GM19463 (cell line): ENCODE results near the gene GNAI1.

Experiments used
- ATAC-seq: cut with Tn5 transposase; IDR thresholded peaks from one replicate; pipeline ENCODE4 v1.9.1; 2021; ENCODE audit warnings: mild to moderate bottlenecking, moderate library complexity; ENCODE audit not compliant: unreplicated experiment

GNAI1 gene

DNA sequence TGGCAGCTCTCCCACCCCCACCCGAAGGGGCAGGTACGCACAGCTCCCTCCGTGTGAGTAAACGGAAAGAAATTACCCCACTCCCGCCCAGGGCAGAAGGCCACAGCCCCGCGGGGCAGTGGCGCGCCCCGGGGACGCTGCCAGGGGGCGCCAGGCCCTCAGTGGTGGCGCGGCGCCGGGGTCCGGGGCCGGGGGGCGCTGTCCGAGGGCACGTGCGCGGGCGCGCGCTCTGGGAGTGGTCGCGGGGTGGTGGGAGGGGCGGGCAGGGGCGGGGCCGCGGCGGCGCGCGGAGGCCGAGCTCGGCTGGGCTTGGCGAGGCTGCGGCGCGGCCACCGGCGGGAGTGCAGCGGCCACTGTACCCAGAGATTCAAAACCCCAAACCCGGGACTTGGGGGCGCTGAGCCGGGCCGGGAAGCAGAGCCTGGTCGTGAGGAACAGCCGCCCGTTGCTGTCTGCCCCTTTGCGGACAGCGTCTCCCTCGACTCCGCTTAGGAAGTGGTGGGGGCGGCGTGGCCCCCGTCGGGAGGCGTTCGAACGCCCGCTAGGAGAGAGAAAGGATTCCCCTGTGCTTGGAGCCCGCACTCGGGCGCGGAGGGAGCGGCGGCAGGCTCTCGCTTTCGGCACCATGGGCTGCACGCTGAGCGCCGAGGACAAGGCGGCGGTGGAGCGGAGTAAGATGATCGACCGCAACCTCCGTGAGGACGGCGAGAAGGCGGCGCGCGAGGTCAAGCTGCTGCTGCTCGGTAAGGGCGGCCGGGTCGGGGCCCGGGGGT, at the start of gene GNAI1:
Gene GNAI1, plus strand, starts transcription at position 296 of the 773 bp plus-strand sequence. Its CDS starts 330 bp downstream, at position 626.
- peak; percentile 38 for ATAC-seq

DNA sequence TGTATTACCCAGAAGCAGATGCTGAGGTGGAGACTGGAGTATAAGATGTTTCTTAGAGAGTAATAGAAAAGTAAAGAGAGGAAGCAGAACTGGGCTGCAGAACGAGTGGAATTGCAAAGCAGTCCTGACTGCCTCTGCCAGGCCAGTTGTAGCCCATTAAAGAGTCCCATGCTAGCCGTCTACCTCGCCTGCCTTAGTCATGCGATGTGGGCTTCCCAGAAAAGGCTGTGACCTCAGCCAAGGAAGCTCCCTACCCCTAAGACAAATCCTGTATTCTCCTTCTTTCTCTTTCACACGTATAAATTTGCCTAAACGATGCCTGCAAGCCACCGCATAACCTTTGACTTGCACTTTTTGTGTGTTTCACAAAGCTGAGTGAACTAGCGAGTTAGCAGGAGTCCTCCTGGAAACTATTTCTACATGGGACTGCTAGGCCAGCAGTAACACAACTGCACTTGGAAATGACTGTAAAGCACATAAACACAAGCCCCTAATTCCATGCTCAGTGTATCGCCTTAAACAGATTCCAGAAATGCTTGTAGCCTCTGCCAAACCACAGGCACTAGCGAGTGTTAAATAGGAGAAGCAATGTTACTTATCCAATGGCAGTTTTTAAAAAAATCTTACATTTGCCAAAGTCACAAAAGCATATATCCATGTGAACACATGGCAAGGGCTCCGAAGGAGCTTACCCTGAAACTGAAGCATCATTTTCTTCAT, 47.4 kb upstream of the GNAI1 start:
- no peak for ATAC-seq

DNA sequence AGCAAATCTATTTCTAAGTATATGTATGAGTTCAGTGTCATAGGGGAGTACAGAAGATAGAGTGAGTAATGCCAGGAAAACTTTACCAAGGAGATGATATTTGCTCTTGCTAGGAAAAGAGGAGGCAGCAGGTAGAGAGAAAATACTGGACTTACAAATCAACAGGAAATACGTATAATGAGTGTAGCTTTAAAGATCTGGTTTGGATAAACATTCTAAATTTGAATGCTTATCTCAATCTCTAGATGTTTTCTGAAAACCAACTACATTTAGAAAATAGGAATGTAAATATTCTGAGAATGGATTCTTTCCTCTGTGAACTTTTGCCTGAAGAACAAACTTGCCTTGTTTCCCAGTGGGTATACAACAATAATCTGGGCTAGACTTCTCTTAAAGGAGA, 46.9 kb upstream of the GNAI1 start:
- ATAC-seq = no peak

DNA sequence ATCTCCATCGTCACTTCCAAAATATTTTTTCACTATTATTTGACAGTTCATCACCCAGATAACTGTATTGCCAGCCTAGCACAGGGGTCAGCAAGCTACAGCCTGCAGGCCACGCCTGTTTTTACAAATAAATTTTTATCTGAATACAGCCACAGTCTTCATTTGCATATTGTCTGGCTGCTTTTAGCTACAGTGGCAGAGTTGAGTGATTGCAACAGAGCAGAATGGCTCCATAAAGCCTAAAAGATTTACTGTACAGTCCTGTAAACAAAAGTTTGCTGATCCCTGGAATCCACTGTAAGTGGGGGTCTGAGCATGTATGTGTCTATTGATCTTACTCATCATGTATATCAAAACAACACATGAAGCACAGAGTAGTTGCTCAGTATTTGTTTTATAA, 45.9 kb upstream of the GNAI1 start:
- no peak for ATAC-seq

DNA sequence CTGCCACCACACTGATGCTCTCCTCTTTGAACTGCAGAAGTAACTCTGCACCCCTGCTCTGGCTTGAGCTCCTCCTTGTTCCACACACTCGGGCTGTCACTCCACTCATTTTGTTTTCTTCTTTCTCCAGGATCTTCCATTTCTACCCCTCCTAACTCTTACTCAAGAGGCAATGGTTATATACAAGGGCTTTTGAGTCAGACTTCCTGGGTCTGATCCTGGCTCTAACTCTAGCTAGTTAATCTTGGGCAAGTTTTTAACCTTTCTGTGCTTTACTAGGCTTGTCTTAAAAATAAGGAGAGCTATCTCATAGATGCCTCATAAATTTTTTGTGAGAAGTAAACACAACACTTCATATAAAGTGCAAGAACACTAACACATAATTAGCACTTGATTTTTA, 45.3 kb upstream of the GNAI1 start:
- ATAC-seq = no peak

DNA sequence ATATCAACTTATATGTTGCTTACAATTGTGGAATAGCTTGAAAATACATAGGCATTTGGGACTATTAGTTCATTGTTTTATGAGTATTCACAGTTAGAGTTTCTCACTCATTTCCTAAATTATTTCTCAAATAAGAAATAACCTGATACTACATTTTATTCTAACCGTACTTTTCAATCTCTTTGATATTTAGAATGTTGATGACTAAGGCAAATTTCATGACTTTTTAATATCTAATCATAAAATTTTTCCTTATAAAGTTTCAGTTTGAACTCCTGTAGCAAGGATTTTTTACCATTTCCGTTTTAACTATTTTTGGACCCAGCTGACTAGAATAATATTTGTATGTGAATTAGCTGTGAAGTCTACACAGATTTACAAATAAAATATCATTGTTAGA, 41.3 kb upstream of the GNAI1 start:
- ATAC-seq = no peak

DNA sequence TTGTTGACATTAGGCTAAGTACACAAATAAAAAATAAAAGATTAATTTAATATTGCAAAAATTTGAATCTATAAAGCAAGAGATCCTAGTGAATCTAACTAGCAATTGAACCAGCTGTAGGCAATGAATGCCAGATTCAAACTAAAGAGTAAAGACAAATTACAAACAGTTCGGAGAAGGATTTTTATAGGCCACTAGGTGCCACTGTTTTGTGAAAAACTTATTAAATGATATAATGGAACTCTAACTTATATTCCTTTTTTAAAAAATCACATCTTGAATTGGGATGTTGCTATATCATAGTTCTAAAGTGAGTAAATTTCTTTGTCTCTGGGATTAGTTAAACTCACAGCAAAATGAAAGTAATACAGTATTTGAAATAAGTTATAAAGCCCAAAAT, 39.1 kb upstream of the GNAI1 start:
- no peak for ATAC-seq

DNA sequence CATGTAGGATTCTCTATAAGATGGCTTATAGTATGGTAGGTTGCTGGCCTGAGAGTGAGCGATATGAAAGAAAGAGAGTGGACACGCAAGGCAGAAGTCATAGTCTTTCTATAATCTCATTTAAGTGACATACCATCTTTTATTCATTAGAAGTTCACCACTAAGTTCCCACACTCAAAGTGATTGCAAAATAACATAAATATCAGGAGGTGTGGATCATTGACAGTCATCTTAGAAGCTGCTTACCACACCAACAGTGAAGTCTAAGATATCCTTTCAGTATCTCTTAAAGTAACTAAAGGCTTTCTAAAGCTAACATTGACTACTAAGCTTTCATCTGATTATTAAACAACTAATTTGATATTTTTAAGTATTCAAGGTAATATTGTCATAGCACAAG, 36.9 kb upstream of the GNAI1 start:
- ATAC-seq = no peak

DNA sequence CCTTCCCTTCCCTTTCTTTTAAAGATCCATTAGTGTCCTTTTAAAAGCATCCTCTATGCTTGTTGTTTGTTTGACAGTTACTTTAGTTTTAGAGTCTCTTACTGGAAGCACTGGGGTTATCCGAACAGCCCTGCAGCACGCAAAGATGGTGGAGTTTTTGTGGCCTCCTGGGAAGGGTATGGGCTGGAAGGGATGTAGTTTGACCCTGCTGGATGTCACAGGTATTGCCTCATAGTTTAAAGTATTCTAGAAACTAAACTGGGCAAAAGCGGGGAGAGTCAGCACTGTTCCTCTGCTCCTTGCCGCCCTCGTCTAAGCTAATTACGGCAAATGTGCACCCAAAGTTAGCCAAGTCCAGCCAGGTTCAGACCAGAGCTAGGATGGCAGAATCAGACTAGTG, 35.8 kb upstream of the GNAI1 start:
- ATAC-seq = no peak

DNA sequence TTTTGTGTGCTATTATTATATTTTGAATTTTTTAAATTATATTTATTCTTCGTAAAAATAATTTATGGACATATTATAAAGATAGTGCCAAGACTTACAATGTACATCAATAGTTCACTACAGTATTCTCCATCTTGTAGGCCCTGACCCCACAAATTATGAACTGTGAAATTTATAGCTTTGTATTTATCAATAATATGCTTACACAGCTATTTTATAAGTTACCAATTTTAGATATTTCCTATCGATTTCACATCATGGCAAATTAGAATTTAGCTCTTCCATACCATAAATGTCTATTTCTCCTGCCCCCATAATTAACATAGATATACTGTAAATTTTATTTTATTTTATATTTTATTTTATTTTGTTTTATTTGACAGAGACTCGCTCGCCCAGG, 34.4 kb upstream of the GNAI1 start:
- no peak for ATAC-seq

DNA sequence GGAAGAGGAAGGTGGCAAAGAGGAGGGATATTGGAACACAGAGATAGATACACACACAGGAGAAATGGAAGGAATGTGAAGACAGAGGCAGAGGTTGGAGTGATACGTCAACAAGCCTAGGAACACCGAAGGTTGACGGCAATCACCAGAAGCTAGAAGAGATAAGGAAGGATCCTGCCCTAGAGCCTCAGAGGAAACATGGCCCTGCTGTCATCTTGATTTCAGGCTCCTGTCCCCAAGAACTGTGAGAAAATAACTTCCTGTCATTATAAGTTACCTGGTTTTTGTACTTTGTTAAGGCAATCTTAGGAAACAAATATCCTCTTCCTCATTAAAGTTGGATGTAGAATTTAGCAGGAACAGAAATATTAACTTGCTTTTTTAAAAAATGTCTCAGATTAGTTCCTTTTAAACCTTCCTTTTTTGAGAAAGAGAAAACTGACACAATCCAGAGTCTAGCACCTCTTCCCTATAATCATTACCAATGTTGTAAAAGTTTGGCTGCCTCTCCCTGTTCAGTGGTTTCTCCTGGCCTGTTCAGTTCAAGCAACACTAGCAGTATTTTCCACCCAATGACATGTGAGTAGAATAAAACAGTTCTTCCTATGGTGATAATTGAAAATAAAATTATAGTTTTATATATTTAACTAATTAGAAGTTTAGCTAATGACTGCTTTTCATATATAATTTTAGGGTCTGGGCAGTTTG, 28.8 kb upstream of the GNAI1 start:
- ATAC-seq = no peak

DNA sequence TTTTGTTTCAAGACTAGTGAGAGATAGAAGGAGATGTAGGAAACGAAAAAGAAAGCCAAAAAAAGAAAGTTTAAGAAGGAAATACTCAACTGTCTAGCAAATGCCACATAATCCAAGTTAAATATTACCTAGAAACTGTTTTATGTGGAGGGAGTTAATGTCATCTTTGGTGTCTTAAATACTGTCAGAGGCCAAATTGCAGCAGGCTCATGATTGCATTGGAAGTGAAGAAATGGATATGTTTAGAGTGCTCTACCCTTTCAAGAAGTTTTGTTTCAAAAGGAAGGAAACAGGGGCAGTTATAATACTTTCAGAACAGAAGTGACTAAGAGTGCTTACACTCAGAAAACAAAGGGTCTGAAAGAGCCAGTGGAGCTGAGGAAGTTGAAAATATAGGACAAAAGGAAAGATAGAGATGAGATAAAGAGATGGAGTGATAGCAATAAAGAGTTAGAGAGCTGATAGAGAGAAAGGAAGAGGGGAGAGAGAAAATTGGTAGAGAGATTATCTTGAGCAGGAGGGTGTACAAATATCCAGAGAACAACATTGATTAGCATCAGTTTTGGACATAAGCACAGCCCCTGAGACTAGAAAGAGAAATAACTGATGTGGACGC, 28.0 kb upstream of the GNAI1 start:
- peak; percentile 46 for ATAC-seq

DNA sequence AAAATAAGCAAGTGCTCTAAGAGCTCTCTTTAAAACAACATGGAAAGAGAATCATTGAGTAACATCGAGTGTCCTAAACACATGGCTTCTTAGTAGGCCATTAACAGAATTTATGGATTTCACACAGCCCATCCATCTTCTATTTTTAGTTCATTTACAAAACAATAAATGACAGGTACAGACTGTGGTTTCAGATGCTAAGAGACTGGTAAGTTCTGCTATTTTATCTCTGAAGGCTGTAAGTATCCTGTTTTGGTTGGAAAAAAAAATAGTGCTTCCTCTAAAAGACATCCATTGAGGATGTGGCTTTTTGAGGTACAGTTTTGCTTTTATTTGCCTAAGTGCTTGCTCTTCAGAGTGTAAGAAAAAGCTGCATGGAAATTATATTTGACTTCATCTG, 27.4 kb upstream of the GNAI1 start:
- ATAC-seq = no peak

DNA sequence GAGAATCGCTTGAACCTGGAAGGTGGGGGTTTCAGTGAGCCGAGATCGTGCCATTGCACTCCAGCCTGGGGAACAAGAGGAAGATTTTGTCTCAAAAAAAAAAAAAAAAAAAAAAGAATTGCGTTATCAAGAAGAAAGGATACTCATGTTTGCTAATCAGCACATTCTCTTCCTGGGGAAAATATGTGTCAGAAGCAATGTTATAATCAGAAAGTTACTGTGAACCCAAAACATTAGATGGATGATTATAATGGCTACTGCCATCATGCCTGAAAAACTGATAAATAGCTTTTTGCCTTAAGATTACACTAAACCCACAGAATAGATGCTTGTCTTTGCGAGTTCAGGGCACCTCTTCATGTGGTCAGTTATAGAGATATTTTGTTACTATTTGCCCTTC, 24.3 kb upstream of the GNAI1 start:
- no peak for ATAC-seq

DNA sequence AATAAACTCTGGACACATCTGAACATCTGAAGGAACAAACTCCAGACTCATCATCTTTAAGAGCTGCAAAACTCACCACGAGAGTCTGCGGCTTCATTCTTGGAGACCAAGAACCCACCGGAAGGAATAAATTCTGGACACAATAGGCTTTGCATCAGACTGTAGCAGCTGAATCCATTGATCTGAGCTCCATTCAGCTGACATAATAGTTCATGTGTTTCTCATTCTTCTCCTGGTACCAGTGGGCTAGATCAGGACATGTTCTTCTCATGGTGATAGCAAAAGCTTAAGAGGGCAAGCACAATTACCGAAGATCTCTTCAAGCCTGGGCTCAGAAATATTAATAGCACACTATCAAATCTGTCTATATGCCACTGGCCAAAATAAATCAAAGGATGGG, 20.5 kb upstream of the GNAI1 start:
- ATAC-seq = no peak

DNA sequence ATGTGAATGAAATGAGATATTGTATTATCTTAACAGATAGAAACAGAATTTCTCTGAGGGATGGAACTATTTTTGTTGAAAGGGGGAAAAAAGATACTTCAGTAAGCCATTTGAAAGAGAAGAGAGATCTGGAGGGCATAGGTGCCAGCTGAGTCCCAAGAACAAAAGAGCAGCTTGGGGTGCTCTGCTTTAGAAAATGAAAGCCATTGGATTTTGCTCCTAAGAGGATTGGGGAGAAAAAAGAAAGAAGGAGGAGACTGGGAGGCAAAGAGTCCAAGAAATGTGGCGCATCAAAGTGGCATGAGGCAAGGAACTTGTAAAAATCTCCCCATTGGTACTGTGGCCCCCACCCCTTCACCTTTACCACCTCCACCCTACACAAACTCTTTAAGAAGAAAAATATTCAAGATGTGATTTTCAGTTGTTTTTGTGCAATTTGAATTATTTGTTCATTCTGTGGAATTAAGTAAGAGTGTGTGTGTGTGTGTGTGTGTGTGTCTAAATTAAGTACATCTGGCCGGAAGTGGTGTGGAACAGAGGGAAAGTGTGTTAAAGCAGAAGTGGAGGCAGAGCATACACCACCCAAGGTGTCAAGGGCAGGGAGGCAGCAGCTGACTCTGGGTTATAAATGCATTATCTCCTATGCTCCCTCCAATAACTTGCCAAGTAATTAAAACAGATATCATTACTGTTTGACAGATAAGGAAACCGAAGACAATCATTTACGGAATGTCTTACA, 9.9 kb upstream of the GNAI1 start:
- ATAC-seq = no peak

DNA sequence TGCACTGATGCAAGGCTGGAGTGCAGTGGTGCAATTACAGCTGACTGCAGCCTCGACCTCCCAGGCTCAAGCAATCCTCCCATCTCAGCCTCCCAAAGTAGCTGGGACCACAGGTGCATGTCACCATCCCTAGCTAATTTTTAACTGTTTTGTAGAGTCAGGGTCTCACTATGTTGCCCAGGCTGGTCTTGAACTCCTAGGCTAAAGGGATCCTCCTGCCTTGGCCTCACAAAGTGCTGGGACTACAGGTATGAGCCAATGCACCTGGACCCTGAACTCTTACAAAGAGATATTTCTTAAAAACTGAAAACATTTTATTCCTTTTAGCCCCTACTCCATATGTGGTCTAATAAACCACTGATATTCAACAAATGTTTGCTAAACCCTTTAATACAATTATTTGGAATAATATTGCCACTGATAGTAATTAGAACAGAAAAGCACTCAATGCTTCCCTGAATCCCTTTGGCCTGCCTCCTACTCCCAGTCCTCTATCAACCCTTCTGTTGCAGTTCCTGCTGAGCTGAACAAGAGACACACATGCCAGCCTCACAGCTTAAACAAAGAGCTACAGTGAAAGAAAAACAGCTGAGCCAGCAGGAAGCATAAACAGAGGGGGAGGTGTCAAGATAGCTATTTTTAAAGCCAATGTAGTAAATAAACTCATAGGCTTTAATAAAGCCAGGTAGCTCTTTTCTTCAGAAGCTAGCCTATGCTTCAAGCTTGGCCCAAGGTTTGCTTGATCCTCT, 7.0 kb upstream of the GNAI1 start:
- ATAC-seq = no peak

DNA sequence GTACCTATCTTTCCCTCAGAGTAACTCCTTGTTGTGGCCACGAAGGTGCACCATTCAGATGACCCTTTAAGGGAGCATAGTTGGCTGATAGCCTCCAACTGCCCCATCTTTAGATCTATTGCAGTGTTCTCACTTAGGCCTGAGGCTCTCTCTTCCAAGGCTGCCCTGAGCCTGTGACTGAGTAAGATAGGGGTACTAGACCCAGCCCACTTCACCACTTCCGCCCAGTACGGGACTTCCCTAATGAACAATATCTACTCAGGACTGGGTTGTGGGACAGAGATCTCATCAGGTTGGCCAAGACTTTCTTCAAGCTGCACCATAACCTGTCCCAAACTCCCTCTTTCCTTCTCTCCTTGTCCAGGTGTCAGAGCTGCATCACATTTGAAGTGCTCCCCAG, 5.7 kb upstream of the GNAI1 start:
- no peak for ATAC-seq

DNA sequence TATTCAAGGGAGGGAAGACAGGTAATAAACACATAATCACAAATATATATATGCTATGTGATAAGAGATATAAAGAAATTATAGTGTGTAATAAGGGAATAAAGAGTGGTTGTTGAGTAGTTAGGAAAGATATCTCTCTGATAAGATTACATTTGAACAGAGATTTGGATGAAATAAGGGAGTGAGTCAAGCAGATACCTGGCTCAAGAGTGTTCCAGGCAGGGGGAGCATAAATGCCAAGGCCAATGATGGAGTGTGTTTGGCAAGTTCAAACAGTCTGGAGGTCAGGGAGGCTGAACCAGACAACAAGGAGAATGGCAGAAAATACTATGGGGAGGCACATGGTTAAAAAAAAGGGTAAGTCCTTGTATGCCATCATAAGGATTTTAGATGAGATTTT, 4.8 kb upstream of the GNAI1 start:
- no peak for ATAC-seq
